Measurements from ENCODE around the gene CCL3.

DNA sequence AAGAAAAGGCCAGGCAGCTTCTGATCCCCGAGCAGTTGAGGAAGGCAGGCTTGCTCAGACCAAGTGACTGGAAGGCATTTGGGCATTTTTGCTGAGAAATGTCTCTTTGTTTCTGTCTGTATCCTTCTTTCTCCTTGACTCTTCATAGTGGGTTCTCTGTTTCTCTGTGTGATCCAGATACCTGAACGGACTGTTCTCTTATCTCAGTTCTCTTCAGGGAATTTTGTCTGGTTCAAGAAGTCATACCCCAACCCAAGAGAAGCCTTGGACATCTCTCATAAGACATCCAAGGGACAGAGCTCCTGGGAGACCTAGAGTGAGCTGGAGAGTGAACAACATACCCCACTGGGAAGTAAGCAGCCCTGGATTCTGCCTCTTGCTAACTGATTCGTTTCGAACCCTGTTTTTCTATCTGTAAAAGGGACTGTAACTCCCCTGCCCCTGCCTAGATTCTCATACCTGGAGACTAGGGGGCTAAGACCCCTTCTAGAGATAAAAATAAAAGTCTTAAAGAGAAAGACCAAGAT, 541 bp downstream of the CCL3 start:
- TF ChIP-seq, protein P1, sequence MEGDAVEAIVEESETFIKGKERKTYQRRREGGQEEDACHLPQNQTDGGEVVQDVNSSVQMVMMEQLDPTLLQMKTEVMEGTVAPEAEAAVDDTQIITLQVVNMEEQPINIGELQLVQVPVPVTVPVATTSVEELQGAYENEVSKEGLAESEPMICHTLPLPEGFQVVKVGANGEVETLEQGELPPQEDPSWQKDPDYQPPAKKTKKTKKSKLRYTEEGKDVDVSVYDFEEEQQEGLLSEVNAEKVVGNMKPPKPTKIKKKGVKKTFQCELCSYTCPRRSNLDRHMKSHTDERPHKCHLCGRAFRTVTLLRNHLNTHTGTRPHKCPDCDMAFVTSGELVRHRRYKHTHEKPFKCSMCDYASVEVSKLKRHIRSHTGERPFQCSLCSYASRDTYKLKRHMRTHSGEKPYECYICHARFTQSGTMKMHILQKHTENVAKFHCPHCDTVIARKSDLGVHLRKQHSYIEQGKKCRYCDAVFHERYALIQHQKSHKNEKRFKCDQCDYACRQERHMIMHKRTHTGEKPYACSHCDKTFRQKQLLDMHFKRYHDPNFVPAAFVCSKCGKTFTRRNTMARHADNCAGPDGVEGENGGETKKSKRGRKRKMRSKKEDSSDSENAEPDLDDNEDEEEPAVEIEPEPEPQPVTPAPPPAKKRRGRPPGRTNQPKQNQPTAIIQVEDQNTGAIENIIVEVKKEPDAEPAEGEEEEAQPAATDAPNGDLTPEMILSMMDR (IDR thresholded peaks at IDR 0.05), result no peak
- TF ChIP-seq EP300 (IDR thresholded peaks at IDR 0.05), result no peak

Data from ovary (tissue), 3 donors.